H1 (cell line): ENCODE results near the gene PLCB1. TPM values are rescaled to one million over a fixed set of nuclear protein-coding genes. Genes with fewer than 3 reads are reported as not detected.

Source experiments
- CTCF ChIA-PET: fragments of 300-600 bp; sonication (Branson Sonifier 250); formaldehyde crosslinking; loops from one replicate; lab custom pipeline; 2021; ENCODE audit not compliant: partially characterized antibody; lab: Charles Lee
- POLR2A ChIA-PET: fragments of 300-600 bp; sonication (Branson Sonifier 250); formaldehyde crosslinking; loops from one replicate; lab custom pipeline; 2021; ENCODE audit warnings: inconsistent platforms; ENCODE audit not compliant: partially characterized antibody; lab: Charles Lee
- DNase-seq, 2 experiments: peaks; one replicate each; pipeline versions ENCODE4 v3.0.0 to v3.0.0-alpha.2; 2010 to 2022; ENCODE audit warnings: low spot score in 2 of 2, low read depth in 1 of 2, mixed read lengths in 1 of 2
- FAIRE-seq: peaks from 2 replicates; lab custom pipeline; 2011; peaks lifted over from hg19 to GRCh38; lab: Jason Lieb, UNC
- H2AFZ ChIP-seq: 2 replicates; pipeline ENCODE4 v1.8.1; 2012; ENCODE audit warnings: low read length, inconsistent platforms
- H2AK5ac ChIP-seq: 2 replicates; pipeline ENCODE4 v1.6.1; 2013; ENCODE audit warnings: low read depth, low read length
- H2BK120ac ChIP-seq: replicated peaks from 2 replicates; pipeline ENCODE3; 2013; ENCODE audit warnings: low read depth, low read length, inconsistent platforms
- H2BK12ac ChIP-seq: 2 replicates; pipeline ENCODE4 v1.6.1; 2013; ENCODE audit warnings: low read depth, low read length
- H2BK15ac ChIP-seq: 2 replicates; pipeline ENCODE4 v1.6.1; 2013; ENCODE audit warnings: low read length
- H2BK20ac ChIP-seq: 2 replicates; pipeline ENCODE4 v1.6.1; 2013; ENCODE audit warnings: low read length
- H2BK5ac ChIP-seq: 2 replicates; pipeline ENCODE4 v1.6.1; 2013; ENCODE audit warnings: low read depth, low read length
- H3K14ac ChIP-seq: 2 replicates; pipeline ENCODE4 v1.6.1; 2013; ENCODE audit warnings: inconsistent platforms; ENCODE audit not compliant: insufficient read length
- H3K18ac ChIP-seq: 2 replicates; pipeline ENCODE4 v1.6.1; 2013; ENCODE audit warnings: low read length; ENCODE audit errors: extremely low read depth
- H3K23ac ChIP-seq: 2 replicates; pipeline ENCODE4 v1.6.1; 2013; ENCODE audit warnings: inconsistent platforms; ENCODE audit not compliant: insufficient read length
- H3K23me2 ChIP-seq: 2 replicates; pipeline ENCODE4 v1.6.1; 2013; ENCODE audit warnings: low read depth, low read length
- H3K27ac ChIP-seq: 2 replicates; pipeline ENCODE4 v1.6.1; 2011; ENCODE audit warnings: low read depth, low read length, inconsistent platforms
- H3K27me3 ChIP-seq, 4 experiments: replicated peaks in 1 of 4; 1 replicate in 1 of 4; 2 replicates in 3 of 4; pipeline versions ENCODE4 v1.6.1 to v1.8.1; 2011 to 2013; ENCODE audit warnings: low read length in 3 of 4, mild to moderate bottlenecking in 3 of 4, inconsistent platforms in 2 of 4, mixed read lengths in 2 of 4, moderate library complexity in 1 of 4; ENCODE audit not compliant: control insufficient read depth in 3 of 4, insufficient read depth in 3 of 4; ENCODE audit errors: extremely low read depth in 1 of 4
- H3K36me3 ChIP-seq, 4 experiments: 2 replicates each; pipeline versions ENCODE4 v1.6.1 to v1.8.1; 2011 to 2013; ENCODE audit warnings: mild to moderate bottlenecking in 4 of 4, low read length in 3 of 4, moderate library complexity in 2 of 4, control low read depth in 1 of 4, inconsistent platforms in 1 of 4; ENCODE audit not compliant: insufficient read depth in 4 of 4, control insufficient read depth in 2 of 4
- H3K4ac ChIP-seq: replicated peaks from 2 replicates; pipeline ENCODE3; 2013; ENCODE audit warnings: low read length, low read depth, mixed read lengths, inconsistent platforms; ENCODE audit not compliant: insufficient read length
- H3K4me1 ChIP-seq, 4 experiments: replicated peaks in 1 of 4; 1 replicate in 1 of 4; 2 replicates in 3 of 4; pipeline versions ENCODE4 v1.6.1 to v1.8.1; 2011 to 2013; ENCODE audit warnings: low read length in 3 of 4, inconsistent platforms in 2 of 4, mixed read lengths in 1 of 4; ENCODE audit not compliant: insufficient read depth in 4 of 4, control insufficient read depth in 3 of 4
- H3K4me2 ChIP-seq, 2 experiments: 2 replicates each; pipeline versions ENCODE4 v1.6.1 to v1.8.1; 2011 to 2013; ENCODE audit warnings: low read depth in 2 of 2, low read length in 2 of 2, control low read depth in 1 of 2, inconsistent platforms in 1 of 2, mild to moderate bottlenecking in 1 of 2; ENCODE audit not compliant: insufficient read depth in 1 of 2
- H3K4me3 ChIP-seq, 4 experiments: fragments of 200-600, 300-600 bp in 1 of 4; sonication (generic), shearing (Covaris generic), sonication (Bioruptor Twin) in 1 of 4; 2 replicates each; pipeline versions ENCODE4 v1.5.1 to v1.8.1; 2011 to 2016; ENCODE audit warnings: low read length in 4 of 4, low read depth in 3 of 4, control low read depth in 2 of 4, inconsistent platforms in 2 of 4, mild to moderate bottlenecking in 2 of 4, mixed read lengths in 1 of 4, moderate library complexity in 1 of 4; ENCODE audit not compliant: insufficient read depth in 2 of 4; ENCODE audit errors: extremely low read depth in 1 of 4
- H3K56ac ChIP-seq: replicated peaks from 2 replicates; pipeline ENCODE3; 2013; ENCODE audit warnings: low read depth, mild to moderate bottlenecking, mixed read lengths, low read length, inconsistent platforms; ENCODE audit not compliant: insufficient read length
- H3K79me1 ChIP-seq: 2 replicates; pipeline ENCODE4 v1.6.1; 2013; ENCODE audit warnings: low read depth, low read length, control low read depth
- H3K79me2 ChIP-seq, 2 experiments: 2 replicates each; pipeline versions ENCODE4 v1.6.1 to v1.8.1; 2012 to 2013; ENCODE audit warnings: low read length in 2 of 2, mild to moderate bottlenecking in 2 of 2, inconsistent platforms in 1 of 2; ENCODE audit not compliant: insufficient read depth in 2 of 2, control insufficient read depth in 1 of 2
- H3K9ac ChIP-seq, 4 experiments: replicated peaks in 1 of 4; 1 replicate in 1 of 4; 2 replicates in 3 of 4; pipeline versions ENCODE4 v1.6.1 to v1.8.1; 2011 to 2013; ENCODE audit warnings: low read depth in 3 of 4, low read length in 3 of 4, control low read depth in 2 of 4, mild to moderate bottlenecking in 2 of 4, moderate library complexity in 2 of 4, inconsistent platforms in 1 of 4; ENCODE audit errors: extremely low read depth in 1 of 4
- H3K9me3 ChIP-seq, 2 experiments: 2 replicates each; pipeline versions ENCODE4 v1.6.1 to v1.8.1; 2012 to 2013; ENCODE audit warnings: mild to moderate bottlenecking in 2 of 2, moderate library complexity in 2 of 2, control low read depth in 1 of 2, inconsistent platforms in 1 of 2, low read depth in 1 of 2, low read length in 1 of 2, mixed read lengths in 1 of 2; ENCODE audit not compliant: insufficient read depth in 2 of 2
- H4K20me1 ChIP-seq, 2 experiments: replicated peaks in 1 of 2; 2 replicates each; pipeline versions ENCODE3 to v1.8.1; 2011 to 2013; ENCODE audit warnings: inconsistent platforms in 2 of 2, low read length in 2 of 2, mild to moderate bottlenecking in 1 of 2; ENCODE audit not compliant: insufficient read depth in 2 of 2, control insufficient read depth in 1 of 2
- H4K5ac ChIP-seq: 2 replicates; pipeline ENCODE4 v1.6.1; 2013; ENCODE audit warnings: low read length, low read depth, mixed read lengths, inconsistent platforms; ENCODE audit not compliant: insufficient read length
- H4K8ac ChIP-seq: 2 replicates; pipeline ENCODE4 v1.8.0; 2013; ENCODE audit warnings: mild to moderate bottlenecking, moderate library complexity, low read length, inconsistent platforms; ENCODE audit not compliant: insufficient read depth; ENCODE audit errors: extremely low read depth
- H4K91ac ChIP-seq: replicated peaks from 2 replicates; pipeline ENCODE3; 2013; ENCODE audit warnings: low read length, mixed read lengths, inconsistent platforms; ENCODE audit not compliant: insufficient read length
- BRCA1 ChIP-seq: IDR thresholded peaks from 2 replicates; pipeline ENCODE4 v1.6.1; 2012; ENCODE audit warnings: low read depth, low read length, improper control_type of control experiment
- CBX5 ChIP-seq: fragments of 300-800, 300-1000 bp; sonication (generic); IDR thresholded peaks from 2 replicates; pipeline ENCODE4 v1.7.1; 2016; ENCODE audit warnings: antibody characterized with exemption, low read length, low read depth
- CREB1 ChIP-seq: IDR thresholded peaks from 2 replicates; pipeline ENCODE4 v1.6.1; 2012; ENCODE audit warnings: inconsistent platforms
- HDAC6 ChIP-seq: IDR thresholded peaks from one replicate; pipeline ENCODE4 v1.7.1; 2012; ENCODE audit warnings: low read depth, mild to moderate bottlenecking, inconsistent platforms, low read length, moderate library complexity
- MAX ChIP-seq: IDR thresholded peaks from 2 replicates; pipeline ENCODE4 v1.6.1; 2012; ENCODE audit warnings: inconsistent platforms
- POLR2A ChIP-seq, 2 experiments: IDR thresholded peaks; 1 replicate in 1 of 2; 2 replicates in 1 of 2; pipeline ENCODE4 v1.6.1; 2011; ENCODE audit warnings: low read depth in 2 of 2, low read length in 2 of 2, mild to moderate bottlenecking in 2 of 2; ENCODE audit errors: control extremely low read depth in 1 of 2
- SAP30 ChIP-seq: fragments of 300-600 bp; sonication (generic); IDR thresholded peaks from 2 replicates; pipeline ENCODE4 v1.7.1; 2012; ENCODE audit warnings: low read length, moderate library complexity, mild to moderate bottlenecking, inconsistent platforms; ENCODE audit not compliant: insufficient read depth, insufficient replicate concordance
- SRF ChIP-seq: IDR thresholded peaks from 2 replicates; pipeline ENCODE4 v1.6.1; 2011; ENCODE audit warnings: mild to moderate bottlenecking, low read depth, low read length, moderate library complexity
- TBP ChIP-seq: IDR thresholded peaks from 2 replicates; pipeline ENCODE4 v1.6.1; 2011; ENCODE audit warnings: low read depth, low read length, improper control_type of control experiment
- TEAD4 ChIP-seq: IDR thresholded peaks from 2 replicates; pipeline ENCODE4 v1.6.1; 2012; ENCODE audit warnings: low read depth, low read length, inconsistent platforms, mixed read lengths
- WGBS, 2 experiments: shearing (Covaris generic) in 1 of 2; methylation state at CpG; one replicate each; pipeline versions ENCODE4 v1.1.6 to v1.1.7; 2013 to 2015; ENCODE audit warnings: low lambda C conversion rate in 2 of 2, mixed read lengths in 2 of 2, inconsistent platforms in 1 of 2, low coverage in 1 of 2, missing lambda C conversion rate in 1 of 2; ENCODE audit not compliant: insufficient replicate concordance in 2 of 2, insufficient coverage in 1 of 2, insufficient read length in 1 of 2; ENCODE audit errors: extremely low coverage in 1 of 2, missing lambda C conversion rate in 1 of 2; 5-methylcytosine and 5-hydroxymethylcytosine counted together
- polyA plus RNA-seq, 7 experiments: library from polyadenylated mRNA; depleted of rRNA in 3 of 7; stranded (reverse) in 5 of 7; unstranded in 2 of 7; fragments of >200 nt in 5 of 7; fragments of 200-250 nt in 2 of 7; gene quantifications; 1 replicate in 5 of 7; 2 replicates in 1 of 7; 4 replicates in 1 of 7; pipeline versions ENCODE4 v1.2.1 to v1.2.3, GENCODE V29; 2011 to 2013; ENCODE audit warnings: missing spikeins in 2 of 7, mixed read lengths in 2 of 7
- total RNA-seq: library from RNA; stranded (reverse); fragmentation: NEBNext Ultra II Directional; extraction: Animal tissue kit (Norgen Biotek cat#: 25700); gene quantifications from 2 replicates; pipeline ENCODE4 v1.2.1, GENCODE V29; 2021

Gene PLCB1
- total and polyA plus RNA-seq, 2 of the 8 experiments (the other 6 are each of a cell fraction or from before 2014, with no cell fraction given), result 2.6 to 9.1 TPM

- no peaks in the 10 kb centered on the region for H3K23me2 ChIP-seq
- DNase-seq (no peak), FAIRE-seq (no peak)
- no peak overlapping the region for H3K23ac ChIP-seq
- H2AK5ac ChIP-seq, result no peak overlapping the region
- H2BK12ac ChIP-seq, result no peak overlapping the region
- H4K20me1 ChIP-seq, result no peaks in the 10 kb centered on the region
- H3K4ac ChIP-seq, result no peak overlapping the region
- H3K79me1 ChIP-seq, result no peaks in the 10 kb centered on the region
- no peak overlapping the region for H4K8ac ChIP-seq
- H3K27me3 ChIP-seq, result no peaks in the 10 kb centered on the region
- no peak overlapping the region for H3K4me2 ChIP-seq
- 95% methylated on average over 4 of the region's 4 CpGs; no CpG with 5 or more reads in 1 of the 2 experiments for WGBS, 2 experiments
- no peaks in the 10 kb centered on the region for H3K9me3 ChIP-seq
- ChIA-PET CTCF (no interaction called here), POLR2A (no interaction called here)
- H3K18ac ChIP-seq, result no peak overlapping the region
- H2BK5ac ChIP-seq, result no peak overlapping the region
- H3K9ac ChIP-seq, result no peak overlapping the region
- no peak overlapping the region for H2BK20ac ChIP-seq
- no peak overlapping the region for H3K4me3 ChIP-seq
- no peak overlapping the region for H3K27ac ChIP-seq
- H2BK15ac ChIP-seq, result no peak overlapping the region
- no peak overlapping the region for H2BK120ac ChIP-seq
- H3K14ac ChIP-seq, result no peak overlapping the region
- no peaks in the 10 kb centered on the region for H3K79me2 ChIP-seq
- no peak overlapping the region for H4K5ac ChIP-seq
- H3K4me1 ChIP-seq, result peaks cover 0 to 3% (median 0%) of the 10 kb centered on the region in 4 experiments; a peak in 2 of 7 replicates
- H3K36me3 ChIP-seq, result no peaks in the 10 kb centered on the region
- H2AFZ ChIP-seq, result no peak overlapping the region
- H4K91ac ChIP-seq, result no peak overlapping the region
- H3K56ac ChIP-seq, result no peak overlapping the region
- TF ChIP-seq CREB1 (no peak), MAX (no peak), CBX5 (no peak), SAP30 (no peak), POLR2A (IDR thresholded peaks at IDR 0.05; ENCODE audit: control extremely low read depth in 1 of 2, low read depth in 2 of 2, low read length in 2 of 2) (no peak), BRCA1 (no peak), TBP (no peak), HDAC6 (no peak), SRF (no peak), TEAD4 (no peak)
Observed at GRCh38 chr20:8321001-8321400, 188.9 kb downstream of the PLCB1 start.
